ENCODE results near the gene KRTAP4-2.
"Not testable (repeated sequence)": the region's sequence is repeated elsewhere in the genome, so short reads cannot be mapped to it uniquely, and the experiment has no call there.

Gene KRTAP4-2

DNA sequence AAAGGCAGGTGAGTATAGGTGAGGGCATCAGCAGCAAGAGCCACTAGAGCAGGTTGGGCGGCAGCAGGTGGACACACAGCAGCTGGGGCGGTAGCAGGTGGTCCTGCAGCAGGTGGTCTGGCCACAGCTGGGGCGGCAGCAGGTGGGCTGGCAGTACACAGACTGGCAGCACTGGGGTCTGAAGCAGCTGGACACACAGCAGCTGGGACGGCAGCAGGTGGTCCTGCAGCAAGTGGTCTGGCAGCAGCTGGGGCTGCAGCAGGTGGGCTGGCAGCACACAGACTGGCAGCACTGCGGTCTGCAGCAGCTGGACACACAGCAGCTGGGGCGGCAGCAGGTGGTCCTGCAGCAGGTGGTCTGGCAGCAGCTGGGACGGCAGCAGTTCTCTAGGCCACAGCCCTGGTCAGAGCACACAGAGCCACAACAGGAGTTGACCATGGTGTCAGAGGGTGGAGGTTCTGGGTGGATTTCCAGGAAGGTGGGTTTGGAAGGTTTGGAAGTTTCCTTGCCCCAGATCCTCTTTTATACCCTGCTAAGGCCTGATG, at the start of gene KRTAP4-2:
KRTAP4-2 (minus strand) TSS at position 495 of the 545 bp plus-strand sequence; CDS start at position 438, 57 bp downstream.
- no peak for DNase-seq

DNA sequence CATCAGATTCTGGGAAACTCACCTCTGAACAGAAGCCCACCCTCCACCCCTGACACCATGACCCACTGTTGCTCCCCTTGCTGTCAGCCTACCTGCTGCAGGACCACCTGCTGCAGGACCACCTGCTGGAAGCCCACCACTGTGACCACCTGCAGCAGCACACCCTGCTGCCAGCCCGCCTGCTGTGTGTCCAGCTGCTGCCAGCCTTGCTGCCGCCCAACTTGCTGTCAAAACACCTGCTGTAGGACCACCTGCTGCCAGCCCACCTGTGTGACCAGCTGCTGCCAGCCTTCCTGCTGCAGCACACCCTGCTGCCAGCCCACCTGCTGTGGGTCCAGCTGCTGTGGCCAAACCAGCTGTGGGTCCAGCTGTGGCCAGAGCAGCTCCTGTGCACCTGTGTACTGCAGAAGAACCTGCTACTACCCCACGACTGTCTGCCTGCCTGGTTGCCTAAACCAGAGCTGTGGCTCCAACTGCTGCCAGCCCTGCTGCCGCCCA, 48.6 kb upstream of the KRTAP4-2 start, which contains the start of gene KRTAP9-2:
KRTAP9-2 (plus strand) TSS at position 51 of the 498 bp plus-strand sequence; CDS start at position 58, 7 bp downstream.
- not testable (repeated sequence) for DNase-seq

DNA sequence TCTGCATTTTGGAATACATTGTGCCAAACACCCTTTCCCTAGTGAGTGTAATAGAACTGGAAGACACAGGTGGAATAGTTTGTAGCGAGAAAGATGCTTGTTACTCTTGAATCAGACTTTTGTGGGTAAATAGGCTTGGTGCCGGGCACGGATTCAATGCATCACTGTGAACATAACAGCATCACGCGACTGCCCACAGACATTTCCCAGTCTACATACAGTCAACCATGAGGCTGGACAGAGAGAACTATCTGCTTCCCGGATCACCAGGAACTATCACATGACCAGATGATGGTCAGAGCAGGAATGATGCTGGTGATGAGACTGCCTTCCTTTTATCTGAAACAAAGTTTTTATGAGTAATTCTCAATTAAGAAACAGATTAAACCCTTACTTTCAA, 48.0 kb upstream of the KRTAP4-2 start:
- DNase-seq: no peak

DNA sequence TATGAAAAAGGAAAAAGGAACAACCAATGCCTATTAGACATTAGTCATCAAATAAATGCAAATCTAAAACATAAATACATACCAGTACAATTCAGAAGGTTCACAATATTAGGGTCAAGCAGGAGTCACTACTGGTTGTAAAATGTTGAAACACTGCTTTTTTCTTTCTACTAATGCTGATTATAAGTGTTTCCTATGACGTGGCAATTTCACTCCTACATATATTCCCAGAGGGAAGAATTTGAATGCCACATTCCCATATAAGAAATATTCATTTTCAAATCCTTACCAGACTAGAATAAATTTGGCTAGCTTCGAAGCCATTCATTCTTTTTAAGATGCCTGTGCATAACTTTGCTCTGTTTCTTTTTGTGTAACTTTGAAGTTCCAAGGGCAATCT, 45.8 kb upstream of the KRTAP4-2 start:
- no peak for DNase-seq

DNA sequence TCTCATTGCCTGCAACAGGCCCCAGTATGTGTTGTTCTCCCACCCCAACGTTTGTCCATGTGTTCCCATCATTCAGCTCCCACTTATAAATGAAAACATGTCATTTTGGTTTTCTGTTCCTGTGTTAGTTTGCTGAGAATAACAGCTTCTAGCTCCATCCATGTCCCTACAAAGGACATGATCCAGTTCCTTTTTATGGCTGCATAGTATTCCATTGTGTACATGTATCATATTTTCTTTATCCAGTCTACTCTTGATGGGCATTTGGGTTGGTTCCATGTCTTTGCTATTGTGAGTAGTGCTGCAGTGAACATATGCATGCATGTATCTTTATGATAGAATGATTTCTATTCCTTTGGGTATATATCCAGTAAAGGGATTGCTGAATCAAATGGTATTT, 37.7 kb upstream of the KRTAP4-2 start:
- DNase-seq: no peak

DNA sequence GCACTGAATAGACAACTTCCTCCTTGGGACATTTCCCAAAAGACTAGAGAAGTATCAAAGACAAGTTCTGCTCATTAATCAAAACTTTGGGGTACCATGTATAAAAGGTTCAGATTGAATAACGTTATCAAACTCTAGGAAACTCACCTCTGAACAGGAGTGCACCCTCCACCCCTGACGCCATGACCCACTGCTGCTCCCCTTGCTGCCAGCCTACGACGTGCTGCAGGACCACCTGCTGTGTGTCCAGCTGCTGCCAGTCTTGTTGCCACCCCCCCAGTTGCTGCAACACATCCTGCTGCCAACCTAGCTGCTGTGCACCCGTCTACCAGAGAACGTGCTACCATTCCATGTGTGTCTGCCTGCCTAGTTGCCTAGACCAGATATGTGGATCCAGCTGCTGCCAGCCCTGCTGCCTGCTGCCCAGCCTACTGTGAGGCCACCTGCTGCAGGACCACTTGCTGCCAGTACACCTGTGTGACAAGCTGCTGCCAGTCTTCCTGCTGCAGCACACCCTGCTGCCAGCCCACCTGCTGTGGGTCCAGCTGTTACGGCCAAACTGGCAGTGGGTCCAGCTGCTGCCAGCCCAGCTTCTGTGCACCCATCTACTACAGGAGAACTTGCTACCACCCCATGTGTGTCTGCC, 34.6 kb upstream of the KRTAP4-2 start:
- DNase-seq: no peak

DNA sequence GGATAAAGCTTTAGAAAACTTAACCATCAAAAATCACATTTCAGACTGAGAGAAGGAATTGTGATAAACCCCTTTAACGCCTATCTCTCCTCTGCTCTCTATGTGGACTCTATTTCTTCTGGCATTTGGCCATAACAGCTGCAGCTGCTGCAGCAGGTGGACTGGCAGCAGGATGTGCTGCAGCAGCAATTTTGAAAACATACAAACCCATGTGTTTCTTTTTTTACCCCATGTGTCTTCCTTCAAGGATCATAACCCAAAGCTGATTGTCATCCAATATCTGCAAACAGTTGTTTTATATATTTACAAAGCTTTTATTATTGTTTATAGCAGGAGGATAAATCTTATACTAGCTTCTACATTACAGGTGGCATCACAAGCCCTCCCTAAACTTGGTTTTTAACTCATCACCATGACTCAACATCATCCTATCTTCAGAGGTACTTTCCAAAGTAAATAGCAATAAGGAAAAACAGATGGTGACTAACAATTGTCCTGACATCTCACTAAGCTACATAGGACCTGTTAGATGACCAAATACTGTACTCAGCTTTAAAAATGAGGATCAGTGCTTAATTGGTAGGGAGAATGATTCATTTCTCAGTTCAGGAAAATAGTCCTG, 33.9 kb upstream of the KRTAP4-2 start:
- peak; percentile 3 for DNase-seq

DNA sequence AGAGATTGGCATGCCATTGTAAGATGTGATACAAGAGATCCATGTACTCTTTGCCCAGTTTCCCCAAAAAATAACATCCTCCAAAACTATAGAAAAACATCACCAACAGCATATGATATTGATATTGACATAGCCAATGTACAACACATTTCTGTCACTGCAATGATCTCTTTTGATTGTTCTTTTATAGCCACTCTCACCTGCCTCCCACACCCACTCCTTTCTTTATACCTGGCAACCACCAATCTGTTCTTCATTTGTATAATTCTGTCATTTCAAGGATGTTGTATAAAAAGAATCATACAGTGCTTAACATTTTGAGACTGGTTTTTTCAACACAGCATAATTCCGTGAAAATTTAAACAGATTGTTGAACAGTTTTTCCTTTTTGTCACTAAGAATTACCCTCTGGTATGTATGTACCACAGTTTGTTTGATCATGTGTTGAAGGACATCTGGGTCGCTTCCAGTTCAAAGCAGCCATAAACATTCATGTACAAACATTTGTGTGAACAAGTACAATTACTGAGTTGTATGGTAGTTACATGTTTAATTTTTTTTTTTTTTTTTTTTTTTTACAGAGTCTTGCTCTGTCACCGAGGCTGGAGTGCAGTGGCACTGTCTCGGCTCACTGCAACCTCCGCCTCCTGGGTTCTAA, 21.5 kb upstream of the KRTAP4-2 start:
- DNase-seq: no peak

DNA sequence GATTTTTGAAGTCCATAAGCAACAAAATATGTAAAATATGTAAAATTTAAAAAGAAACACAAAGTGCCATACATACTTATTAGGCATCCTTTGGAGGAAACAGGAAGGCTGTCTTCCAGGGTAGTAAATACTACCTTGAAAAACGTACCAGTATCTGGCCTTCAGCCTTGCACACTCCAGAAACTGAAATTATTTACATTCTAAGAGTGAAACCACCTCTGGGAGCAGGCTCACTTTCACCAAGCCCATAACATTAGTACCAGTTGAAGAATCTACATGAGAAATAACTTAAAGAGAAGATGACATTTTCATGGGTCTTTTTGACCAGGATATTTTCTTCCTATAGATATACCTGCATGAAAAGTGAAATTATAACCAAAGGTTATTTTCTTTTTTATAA, 18.0 kb upstream of the KRTAP4-2 start:
- no peak for DNase-seq

DNA sequence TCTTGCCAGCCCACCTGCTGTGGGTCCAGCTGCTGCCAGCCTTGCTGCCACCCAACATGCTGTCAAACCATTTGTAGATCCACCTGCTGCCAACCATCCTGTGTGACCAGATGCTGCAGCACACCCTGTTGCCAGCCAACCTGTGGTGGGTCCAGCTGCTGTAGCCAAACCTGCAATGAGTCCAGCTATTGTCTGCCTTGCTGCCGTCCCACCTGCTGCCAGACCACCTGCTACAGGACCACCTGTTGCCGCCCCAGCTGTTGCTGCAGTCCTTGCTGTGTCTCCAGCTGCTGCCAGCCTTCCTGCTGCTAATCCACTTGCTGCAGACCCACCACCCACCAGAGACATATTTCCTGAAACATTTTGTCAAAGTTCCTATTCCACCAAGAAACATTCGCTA, 12.3 kb upstream of the KRTAP4-2 start:
- no peak for DNase-seq

DNA sequence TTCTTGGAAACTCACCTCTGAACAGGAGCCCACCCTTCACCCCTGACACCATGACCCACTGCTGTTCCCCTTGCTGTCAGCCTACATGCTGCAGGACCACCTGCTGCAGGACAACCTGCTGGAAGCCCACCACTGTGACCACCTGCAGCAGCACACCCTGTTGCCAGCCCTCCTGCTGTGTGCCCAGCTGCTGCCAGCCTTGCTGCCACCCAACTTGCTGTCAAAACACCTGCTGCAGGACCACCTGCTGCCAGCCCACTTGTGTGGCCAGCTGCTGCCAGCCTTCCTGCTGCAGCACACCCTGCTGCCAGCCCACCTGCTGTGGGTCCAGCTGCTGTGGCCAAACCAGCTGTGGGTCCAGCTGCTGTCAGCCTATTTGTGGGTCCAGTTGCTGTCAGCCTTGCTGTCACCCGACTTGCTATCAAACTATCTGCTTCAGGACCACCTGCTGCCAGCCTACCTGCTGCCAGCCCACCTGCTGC, 11.9 kb upstream of the KRTAP4-2 start, which contains the start of gene KRTAP9-1:
KRTAP9-1 (plus strand) TSS at position 51 of the 482 bp plus-strand sequence; CDS start at position 51, 0 bp downstream.
- not testable (repeated sequence) for DNase-seq

DNA sequence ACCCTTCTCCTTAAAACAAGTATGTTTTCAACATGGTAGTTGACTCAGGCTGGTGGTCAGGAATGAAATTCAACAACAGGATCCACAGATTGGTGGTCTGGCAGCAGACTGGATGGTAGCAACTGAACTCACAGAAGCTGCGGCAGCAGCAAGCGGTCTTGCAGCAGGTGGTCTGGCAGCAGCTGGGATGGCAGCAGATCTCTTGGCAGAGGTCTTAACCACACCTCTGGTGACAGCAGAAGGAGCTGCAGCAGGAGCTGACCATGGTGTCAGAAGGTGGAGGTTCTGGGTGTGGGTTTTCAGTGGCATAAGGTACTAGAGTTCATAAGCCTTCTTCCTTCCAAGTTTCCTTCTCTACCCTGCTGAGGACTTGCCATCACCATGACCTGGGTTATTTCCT, 8.9 kb upstream of the KRTAP4-2 start:
- DNase-seq: no peak

DNA sequence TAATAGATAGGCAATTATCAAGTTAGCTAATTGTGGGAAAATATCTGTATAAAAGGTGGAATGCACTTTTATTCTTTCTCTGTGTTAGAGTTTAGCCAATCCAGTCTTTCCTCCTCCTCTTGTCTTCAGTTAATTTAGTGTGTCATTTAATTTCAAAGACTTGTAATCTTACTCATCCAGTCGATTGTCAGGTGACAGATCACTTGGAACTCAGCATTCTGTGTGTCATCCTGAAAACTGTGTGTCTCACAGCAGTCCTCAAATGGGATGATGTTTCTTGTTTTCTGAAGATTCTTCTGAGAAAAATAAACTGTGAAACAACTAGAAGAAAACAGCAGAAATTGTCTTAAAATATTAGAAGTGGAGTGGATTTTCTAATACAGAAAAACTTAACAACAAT, 7.0 kb upstream of the KRTAP4-2 start:
- DNase-seq: no peak

DNA sequence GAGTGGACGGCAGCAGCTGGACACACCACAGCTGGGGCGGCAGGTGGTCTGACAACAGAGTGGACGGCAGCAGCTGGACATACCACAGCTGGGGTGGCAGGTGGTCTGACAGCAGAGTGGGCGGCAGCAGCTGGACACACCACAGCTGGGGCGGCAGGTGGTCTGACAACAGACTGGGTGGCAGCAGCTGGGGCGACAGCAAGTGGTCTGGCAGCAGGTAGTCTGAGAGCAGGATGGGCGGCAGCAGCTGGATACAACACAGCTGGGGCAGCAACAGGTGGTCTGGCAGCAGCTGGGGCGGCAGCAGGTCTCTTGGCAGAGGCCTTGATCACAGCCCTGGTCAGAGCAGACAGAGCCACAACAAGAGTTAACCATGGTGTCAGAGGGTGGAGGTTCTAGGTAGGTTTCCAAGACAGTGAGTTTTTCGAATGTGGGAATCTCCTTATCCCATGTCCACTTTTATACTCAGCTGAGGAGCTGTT, 6.5 kb upstream of the KRTAP4-2 start, which contains the start of gene KRTAP4-1:
KRTAP4-1 (minus strand) TSS at position 432 of the 482 bp plus-strand sequence; CDS start at position 375, 57 bp downstream.
- DNase-seq: no peak

DNA sequence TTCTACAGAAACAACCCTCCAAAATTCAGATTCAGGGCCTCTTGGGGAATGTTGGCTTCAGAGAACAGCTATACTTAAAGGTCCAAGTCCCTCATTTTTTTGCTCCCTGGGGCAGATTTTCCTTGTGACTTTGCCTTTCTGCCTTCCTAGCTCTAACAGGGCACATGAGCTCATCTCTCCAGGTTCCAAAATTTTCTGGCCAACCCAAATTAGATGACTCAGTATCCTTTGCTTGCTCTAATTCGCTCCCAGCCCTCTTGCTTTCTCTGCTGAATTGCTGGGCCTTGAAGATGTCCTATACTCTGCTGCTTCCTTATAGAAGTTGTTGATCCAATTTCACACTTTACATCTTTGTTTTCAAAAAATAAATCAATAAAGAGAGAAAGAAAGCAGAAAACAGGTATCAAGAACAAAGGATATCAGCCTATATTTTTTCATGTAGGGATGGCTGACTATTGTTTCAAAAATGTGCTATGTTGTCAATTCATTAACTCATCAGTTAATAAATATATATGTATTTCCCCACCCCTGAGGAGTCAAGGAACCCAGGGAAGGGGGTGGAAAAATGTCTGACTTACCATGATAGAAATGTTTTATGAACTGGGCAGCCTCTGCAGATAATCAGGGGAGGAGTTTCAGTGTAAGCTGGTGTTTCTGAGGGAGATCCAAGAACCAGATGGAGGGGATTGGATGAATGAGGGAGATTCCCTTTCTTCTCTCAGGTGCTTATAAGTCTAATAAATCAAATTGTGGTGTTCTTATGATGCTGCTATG, 1.0 kb upstream of the KRTAP4-2 start:
- DNase-seq: no peak

DNA sequence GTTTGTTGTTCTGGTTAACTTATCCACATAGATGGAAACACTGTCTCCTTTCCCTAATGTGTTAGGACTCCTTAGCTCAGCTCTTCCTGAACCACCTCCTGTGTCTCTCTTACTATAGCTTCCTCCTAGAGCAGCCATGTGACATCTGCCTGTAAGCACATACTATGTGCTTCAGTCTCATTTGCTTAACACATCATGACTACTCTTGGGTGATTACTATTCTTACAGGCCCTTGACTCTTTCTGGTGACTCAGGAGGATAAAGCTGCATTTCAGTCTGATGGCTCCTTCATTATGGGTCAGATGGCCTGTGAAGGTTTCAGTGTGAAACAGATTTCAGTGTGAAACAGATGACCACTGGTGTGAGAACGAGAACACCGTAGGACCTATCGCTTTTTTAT, 320 bp upstream of the KRTAP4-2 start:
- no peak for DNase-seq

DNA sequence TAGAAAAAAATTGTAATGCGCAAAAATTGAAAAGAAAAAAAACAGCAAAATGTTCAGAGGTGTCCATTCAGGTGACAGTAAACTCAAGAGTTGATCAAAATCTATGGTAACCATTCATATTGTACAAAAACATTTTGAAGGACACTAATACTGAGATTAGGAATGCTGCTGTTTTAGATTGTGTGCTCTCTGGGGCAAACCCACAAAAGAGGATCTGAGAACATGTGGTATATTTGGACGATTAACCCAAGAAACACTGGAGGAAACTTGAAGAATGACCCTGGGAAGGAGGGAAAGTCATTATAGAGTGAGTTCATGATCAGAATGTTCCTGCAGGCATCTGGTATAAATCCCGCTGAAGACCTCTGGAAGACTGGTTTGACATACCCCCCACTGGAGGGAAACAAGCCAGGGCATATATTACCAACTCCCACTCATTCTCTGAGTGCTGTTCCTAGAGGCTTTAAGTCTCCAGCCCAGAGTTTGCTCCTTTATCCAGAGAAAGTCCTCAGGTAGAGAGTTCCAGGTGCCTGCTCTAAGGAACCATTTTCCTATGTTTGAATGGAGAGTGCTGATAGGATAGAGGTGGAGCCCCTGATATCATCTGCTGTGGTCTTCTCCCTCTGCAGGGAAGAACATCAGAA, 1.2 kb downstream of the KRTAP4-2 start:
- DNase-seq: no peak

DNA sequence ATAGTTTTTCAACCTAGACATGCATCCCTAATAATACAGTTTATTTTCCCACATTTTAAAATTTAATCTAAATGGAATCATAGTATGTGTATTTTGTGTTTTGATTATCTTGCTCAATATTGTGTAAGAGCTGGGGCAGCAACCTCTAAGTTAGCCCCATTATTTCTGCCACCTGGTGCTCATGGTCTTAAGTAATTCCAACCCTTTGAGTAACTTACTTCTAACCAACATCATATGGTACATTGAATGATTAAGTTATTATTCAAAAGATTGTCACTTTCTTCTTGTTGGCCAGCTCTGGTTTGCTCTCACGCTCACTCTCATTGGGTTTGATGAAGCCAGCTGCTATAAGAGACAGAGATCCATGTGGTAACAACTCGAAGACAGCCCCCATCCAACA, 6.1 kb downstream of the KRTAP4-2 start:
- DNase-seq: no peak

DNA sequence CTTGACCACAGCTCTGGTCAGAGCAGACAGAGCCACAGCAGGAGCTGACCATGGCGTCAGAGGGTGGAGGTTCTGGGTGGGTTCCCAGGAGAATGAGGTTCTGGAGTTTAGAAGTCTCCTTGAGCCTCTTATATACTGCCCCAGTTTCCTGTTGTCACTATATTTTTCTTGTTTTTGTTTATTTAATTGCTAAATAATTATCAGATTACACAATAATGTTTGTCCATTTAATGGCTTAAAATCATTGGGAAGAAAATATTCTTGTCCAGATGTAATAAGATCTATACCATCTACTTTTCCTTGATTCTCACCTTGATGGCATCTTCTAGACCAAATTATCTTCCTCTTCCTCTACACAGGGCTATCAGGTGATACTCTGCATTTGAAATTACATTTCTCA, 9.9 kb downstream of the KRTAP4-2 start, which contains the start of gene KRTAP4-3:
KRTAP4-3 (minus strand) TSS at position 101 of the 400 bp plus-strand sequence; CDS start at position 52, 49 bp downstream.
- DNase-seq: no peak

DNA sequence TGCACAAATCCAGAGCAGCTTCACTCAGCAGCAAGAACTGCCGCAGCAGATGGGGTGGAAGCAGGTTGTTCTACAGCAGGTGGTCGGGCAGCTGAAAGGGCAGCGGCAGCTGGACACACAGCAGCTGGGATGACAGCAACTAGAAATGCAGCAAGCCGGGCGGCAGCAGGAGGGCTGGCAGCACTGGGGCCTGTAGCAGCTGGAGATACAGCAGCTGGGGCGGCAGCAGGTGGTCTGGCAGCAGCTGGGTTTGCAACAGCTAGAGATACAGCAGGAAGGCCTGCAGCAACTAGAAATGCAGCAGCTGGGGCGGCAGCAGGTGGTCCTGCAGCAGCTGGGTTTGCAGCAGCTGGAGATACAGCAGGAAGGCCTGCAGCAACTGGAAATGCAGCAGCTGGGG, 10.5 kb downstream of the KRTAP4-2 start:
- no peak for DNase-seq

DNA sequence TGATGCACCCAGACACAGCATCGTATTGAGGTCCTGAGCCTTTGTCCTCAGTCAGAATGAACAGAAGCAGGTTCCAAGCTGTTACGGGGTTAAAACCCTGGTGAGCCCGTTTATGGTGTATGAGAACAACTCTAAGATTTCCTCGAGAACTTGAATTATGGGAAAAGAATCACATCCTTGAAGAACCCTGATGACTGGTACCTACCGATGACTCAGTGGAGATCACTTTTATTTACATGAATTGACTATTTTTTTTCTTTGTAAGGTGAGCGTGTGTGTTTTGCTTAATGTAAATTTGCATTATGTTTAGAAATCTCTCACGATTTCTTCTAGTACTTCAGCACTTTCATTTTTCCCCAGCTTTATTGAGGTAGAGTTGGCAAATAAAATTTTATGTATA, 14.2 kb downstream of the KRTAP4-2 start:
- DNase-seq: no peak

DNA sequence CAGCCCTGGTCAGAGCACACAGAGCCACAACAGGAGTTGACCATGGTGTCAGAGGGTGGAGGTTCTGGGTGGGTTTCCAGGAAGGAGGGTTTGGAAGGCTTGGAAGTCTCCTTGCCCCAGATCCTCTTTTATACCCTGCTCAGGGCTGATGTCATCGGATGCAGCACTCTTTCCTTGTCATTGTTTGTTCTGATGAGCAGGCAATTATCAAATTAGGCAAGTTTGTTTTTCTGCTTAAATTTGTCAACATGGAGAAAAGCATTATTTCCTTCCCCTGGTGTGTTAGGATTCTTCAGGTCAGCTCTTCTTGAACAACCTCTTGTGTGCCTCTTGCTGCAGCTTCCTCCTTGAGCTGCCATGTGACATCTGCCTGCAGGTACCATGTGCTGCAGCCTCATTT, 17.4 kb downstream of the KRTAP4-2 start, which contains the start of gene KRTAP4-4:
KRTAP4-4 (minus strand) TSS at position 101 of the 400 bp plus-strand sequence; CDS start at position 44, 57 bp downstream.
- DNase-seq: no peak
